GM18909 (cell line): ENCODE measurements around the gene FIGNL2.

Experiments
- ATAC-seq: cut with Tn5 transposase; IDR thresholded peaks from one replicate; pipeline ENCODE4 v1.9.1; 2021; ENCODE audit warnings: mild to moderate bottlenecking; ENCODE audit not compliant: unreplicated experiment, poor library complexity

Gene FIGNL2

GRCh38 chr12:51862947-51863346 is 14.4 kb upstream of the FIGNL2 start:
- ATAC-seq = no peak

DNA sequence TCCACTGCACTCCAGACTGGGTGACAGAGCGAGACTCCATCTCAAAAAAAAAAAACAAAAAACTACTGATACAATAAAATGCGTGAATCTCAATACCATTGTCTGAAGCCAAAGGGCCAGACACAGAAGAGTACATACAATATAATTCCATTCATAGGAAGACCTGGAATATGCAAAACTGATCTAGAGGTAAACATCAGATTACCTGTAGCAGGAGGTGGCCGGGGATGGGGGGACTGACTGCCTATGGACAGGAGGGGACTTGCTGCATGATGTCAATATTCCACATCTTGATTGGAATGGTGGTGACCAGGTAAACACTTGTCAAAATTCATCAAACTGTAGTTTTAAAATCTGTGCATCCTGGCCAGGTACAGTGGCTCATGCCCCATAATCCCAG is 12.5 kb upstream of the FIGNL2 start:
- ATAC-seq = no peak

GRCh38 chr12:51855586-51856428 is 7.3 kb upstream of the FIGNL2 start:
- no peak for ATAC-seq

GRCh38 chr12:51852404-51853137 is 4.1 kb upstream of the FIGNL2 start:
- no peak for ATAC-seq

- no peak for ATAC-seq
These were observed 3.1 kb upstream of the FIGNL2 start for GRCh38 chr12:51851413-51852124.

- ATAC-seq = no peak
These were observed 2.4 kb upstream of the FIGNL2 start for GRCh38 chr12:51850965-51851299.

DNA sequence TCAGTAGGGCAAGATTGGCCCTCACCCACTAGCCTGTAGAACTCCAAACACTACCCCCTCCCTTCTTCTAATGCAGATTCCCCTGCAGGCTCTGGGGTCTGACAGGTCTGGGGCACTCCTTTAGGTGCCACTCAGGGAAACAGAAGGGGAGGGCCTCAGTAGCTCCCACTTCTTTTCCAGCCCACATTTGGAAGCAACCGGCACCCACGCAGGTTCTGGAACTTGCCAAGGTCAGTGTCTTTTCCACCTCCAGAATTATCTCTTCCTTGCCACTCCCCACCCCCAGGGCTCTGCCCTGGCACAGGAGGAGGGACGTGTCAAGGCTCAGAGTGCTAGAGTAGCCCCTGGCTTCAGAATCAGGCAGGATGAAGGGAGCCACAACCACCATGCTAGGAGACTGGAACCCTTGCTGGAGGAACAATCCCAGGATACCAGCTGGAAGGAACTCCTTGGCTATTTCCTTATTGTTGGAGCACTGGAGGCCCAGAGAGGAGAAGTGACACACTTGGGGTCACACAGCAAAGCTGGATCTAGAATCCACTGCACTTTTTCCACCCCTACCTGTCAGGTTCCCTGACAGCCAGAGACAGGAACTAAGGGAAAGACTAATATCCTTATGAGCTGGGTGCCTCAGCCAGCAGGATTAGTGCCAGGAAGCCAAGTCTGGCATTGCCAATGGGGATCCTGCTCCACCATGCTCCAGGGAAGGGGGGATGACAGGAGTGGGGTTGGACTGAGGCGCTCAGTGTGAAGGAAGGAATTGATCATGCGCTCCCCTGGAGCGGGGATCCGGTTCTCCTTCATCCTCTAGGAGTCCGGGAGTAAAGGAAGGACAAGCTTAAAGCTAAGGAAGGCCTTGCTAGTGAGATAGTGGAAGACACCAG is 1.8 kb upstream of the FIGNL2 start:
- no peak for ATAC-seq

GRCh38 chr12:51848841-51849735 is 570 bp upstream of the FIGNL2 start:
- ATAC-seq = no peak

DNA sequence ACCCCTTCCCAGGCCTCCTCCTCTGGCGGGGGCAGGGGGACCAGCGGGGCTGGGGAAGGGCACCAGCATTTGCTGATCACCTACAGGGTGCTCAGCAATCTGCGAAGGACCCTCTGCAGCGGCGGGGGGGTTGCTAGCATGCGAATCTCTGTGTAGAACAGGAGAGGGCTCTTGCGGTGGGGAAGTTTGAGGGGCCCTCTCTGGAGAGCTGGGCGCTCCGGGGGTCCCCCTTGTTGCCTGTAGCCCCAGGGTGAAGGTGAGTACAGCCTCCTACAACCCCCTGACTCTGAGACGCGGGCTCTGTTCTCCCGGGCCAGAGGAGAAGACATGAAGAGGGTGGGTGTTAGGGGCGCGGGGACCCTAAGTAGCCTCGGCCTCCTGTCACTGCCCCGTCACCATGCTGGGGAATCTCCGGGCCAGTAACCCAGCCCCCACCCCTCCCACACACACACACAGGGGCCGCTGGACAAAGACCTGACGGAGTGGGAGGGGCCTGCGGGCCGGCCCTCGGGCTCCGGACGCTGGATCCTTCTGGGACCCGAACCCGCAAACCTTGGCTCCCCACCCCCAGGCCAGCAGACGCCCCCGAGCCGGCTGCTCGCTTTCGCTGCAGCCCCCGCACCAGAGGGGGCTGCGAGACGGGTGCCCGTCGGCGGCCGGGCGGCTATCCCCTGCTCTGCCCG is 734 bp downstream of the FIGNL2 start:
- ATAC-seq = no peak

- ATAC-seq = no peak
These were observed 1.4 kb downstream of the FIGNL2 start for GRCh38 chr12:51846911-51847642.

GRCh38 chr12:51846271-51846691 is 2.2 kb downstream of the FIGNL2 start:
- no peak for ATAC-seq

GRCh38 chr12:51845482-51845881 is 3.0 kb downstream of the FIGNL2 start:
- no peak for ATAC-seq

DNA sequence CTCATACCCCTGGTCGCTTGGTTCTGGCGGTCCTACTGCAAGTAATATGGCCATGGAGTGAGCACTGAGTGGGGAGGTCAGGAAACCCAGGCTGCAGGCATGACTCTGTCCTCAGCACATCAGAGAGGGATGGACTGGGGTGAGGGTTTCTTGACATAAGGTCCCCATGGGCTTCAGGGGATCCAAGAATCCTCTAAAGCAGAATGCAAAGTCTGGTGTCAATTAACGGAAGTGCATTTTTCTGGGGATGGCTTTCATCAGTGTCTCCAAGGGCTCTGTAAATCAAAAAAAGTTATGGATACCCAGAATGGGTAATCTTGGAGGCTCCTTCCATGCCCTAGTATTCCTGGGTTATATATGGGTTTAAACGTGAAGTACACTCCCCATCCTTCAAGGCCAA is 3.7 kb downstream of the FIGNL2 start:
- no peak for ATAC-seq

DNA sequence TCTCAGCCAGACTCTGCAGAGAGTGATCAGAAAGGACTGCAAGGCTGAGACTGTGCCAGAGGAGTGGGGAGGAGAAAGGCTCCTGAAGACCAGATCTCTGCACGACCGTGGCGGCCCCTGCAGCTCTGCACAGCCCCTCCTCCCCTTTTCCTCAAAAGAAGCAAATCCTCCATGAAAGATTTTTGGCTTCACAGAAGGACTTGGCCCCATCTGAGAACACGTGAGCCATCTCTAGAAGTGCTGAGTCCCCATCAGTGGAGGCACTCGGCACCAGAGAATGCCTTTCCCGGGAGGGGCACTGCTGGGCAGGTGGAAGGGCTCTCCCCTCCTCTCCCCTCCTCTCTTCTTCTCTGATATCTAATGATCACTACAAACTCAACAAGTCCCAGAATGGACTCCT is 6.8 kb downstream of the FIGNL2 start:
- ATAC-seq = no peak

GRCh38 chr12:51840966-51841365 is 7.6 kb downstream of the FIGNL2 start:
- no peak for ATAC-seq

DNA sequence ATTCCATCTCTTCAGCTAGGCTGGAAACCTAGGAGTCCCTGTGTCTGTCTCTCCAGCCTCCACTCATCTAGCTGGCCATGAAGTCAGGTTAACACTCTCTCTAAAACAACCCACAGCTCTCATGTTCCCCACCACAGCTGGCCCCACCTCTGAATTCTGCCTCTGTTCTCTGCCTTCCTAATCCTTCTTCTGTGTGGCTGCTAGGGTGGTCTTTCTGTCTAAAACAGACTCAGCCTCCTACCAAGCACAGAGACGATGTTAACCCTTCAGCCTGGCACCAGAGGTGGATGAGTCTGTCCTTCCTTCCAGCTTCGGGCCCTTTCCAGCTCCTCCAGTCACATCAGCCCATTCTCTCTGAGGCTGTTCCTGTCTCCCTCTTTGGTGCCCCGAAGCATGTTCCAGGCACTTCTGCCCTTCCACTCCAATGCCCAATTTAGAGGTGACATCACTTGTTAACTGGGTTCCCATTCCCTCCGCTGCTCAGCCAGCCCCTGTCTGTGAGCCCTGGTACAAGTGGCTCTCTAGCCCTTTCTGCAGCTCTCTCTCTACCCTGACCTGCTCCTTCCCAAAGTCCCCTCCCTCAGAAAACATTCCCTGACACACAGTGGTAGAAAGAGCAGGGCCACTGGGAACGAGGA is 9.1 kb downstream of the FIGNL2 start:
- no peak for ATAC-seq

DNA sequence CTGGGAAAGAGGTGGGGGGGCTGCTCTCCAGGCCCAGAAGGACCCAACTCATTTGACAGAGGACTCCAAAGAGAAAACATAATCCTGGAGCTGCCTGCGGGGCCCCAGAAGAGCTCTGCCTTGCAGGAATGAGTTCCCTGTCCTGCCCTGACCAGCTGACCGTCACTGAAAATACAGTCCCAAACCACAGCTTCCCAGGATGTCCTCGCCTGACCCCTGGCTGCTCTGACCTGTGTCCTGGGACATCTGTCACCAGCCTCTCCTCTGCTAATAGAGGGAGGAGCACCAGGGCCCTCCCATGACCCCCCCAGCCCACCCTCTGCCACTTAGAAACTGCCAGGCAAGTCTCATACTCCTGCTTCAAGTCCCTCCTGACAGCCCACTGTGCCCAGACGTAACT is 9.8 kb downstream of the FIGNL2 start:
- no peak for ATAC-seq

DNA sequence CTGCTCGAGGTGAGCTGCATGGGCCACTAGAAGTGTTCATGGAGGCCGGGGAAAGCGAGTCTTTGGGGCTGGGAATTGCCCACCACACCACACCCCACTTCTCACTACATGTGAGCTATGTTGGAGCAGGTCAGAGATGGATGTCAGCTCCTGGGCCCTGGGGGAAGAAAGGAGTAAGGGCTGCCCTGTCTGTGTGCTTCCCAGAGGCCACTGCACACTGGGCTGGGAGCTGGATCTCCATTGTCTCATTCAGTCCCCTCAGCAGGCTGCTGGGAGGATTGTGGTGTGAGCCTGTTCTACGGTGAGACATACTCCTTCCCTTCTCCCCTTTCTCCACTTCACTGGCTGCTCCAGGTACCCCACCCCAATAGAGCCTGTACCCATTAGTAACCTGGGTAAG is 10.5 kb downstream of the FIGNL2 start:
- no peak for ATAC-seq
